ENCODE measurements around the gene LCE2D.

DNA sequence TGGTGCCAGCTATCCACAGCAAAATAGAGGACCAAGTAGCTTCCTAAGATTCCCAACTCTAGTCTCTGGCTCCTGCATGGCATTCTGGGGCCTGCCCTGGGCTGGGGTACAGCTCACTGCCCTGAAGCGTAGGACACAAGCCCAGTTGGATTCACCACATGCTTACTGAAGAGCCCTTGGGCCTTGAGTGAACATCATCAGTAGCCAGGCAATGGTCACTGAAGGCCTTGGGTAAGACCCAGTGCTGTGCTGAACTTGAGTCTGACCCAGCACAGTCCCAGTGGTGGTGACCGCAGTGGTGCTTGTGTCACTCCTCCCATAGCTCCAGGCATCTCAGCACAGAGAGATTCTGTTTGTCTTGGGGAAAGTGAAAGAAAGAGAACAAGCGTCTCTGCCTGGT lies 32.6 kb upstream of the LCE2D start:
- TF ChIP-seq, protein P1, sequence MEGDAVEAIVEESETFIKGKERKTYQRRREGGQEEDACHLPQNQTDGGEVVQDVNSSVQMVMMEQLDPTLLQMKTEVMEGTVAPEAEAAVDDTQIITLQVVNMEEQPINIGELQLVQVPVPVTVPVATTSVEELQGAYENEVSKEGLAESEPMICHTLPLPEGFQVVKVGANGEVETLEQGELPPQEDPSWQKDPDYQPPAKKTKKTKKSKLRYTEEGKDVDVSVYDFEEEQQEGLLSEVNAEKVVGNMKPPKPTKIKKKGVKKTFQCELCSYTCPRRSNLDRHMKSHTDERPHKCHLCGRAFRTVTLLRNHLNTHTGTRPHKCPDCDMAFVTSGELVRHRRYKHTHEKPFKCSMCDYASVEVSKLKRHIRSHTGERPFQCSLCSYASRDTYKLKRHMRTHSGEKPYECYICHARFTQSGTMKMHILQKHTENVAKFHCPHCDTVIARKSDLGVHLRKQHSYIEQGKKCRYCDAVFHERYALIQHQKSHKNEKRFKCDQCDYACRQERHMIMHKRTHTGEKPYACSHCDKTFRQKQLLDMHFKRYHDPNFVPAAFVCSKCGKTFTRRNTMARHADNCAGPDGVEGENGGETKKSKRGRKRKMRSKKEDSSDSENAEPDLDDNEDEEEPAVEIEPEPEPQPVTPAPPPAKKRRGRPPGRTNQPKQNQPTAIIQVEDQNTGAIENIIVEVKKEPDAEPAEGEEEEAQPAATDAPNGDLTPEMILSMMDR (IDR thresholded peaks at IDR 0.05) = no peak
- no peak for TF ChIP-seq ZFX (IDR thresholded peaks at IDR 0.05; ENCODE audit: borderline replicate concordance)
